ENCODE measurements around the gene UGT1A3.

UGT1A3 gene

DNA sequence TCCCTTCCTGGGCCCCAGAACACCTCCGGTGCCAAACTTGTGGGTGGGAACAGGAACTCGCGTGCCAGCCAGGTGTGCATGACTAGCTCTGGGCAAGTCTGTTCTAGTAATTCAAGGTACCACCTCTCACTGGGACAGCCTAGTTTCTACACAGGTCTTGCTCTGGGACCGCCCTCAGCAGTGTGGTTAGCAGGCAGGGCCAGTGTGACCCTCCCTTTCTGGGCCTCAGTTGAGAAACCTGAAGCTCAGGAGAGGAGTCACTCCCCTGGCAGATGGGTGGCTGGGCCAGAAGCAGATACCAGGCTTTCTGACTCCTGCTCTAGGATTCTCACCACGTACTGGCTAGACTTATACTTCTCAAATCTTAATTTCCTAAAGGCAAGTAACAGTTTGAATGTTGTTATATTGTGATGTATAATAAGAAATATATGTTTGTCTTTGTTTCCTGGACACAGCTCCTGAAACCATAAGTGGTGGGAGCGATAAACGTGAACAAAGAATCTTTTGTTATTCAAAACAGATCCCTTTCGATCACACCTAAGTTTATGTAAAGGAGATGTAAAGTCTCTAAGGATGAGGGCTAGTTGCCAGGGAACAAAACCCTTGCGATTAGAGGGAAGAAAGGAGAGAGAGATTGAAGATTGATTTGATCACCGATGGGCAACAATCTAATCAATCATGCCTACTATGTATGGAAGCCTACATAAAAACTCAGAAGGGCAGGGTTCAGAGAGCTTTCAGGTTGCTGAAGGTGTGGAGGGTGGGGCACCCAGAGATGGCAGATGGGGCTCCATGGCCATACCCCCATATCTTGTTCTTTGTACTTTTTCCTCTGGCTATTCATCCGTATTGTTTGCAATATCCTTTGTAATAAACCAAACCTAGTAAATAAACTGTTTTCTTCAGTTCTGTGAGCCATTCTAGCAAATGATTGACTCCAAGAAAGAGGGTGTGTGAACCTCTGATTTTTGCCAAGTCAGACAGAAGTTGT is 37.1 kb upstream of the UGT1A3 start:
- no peak overlapping the region for H3K27ac ChIP-seq

DNA sequence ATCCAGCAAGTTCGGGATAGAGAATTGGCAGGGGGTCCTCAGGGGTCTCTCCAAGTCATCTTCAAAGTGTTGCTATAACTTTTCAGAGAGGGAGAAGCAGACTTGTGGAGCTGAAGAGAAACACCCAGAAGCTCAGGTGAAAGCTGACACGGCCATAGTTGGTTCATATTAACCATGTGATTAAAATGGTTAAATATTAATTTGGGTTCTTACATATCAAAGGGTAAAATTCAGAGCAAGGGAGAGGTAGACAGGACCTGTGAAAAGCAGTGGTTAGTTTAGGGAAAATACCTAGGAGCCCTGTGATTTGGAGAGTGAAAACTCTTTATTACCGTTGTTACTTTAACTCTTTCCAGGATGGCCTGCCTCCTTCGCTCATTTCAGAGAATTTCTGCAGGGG is 36.2 kb upstream of the UGT1A3 start, which contains the start of gene UGT1A6:
UGT1A6 (plus strand) TSS at position 243 of the 400 bp plus-strand sequence; CDS start at position 358, 115 bp downstream.
- Histone ChIP-seq H3K27ac (no peak within 1 kb of the TSS), H3K27me3 (no peaks in the 10 kb centered on the region), H3K36me3 (no peaks in the 10 kb centered on the region), H3K4me3 (ENCODE audit: low read depth in 1 of 2, low read length in 1 of 2) (no peak within 1 kb of the TSS), H3K9me3 (no peaks in the 10 kb centered on the region), H3K4me1 (ENCODE audit: control insufficient read depth in 1 of 2, insufficient read depth in 1 of 2, low read depth in 1 of 2, low read length in 1 of 2) (no peaks in the 10 kb centered on the region)
- TF ChIP-seq, protein P1, sequence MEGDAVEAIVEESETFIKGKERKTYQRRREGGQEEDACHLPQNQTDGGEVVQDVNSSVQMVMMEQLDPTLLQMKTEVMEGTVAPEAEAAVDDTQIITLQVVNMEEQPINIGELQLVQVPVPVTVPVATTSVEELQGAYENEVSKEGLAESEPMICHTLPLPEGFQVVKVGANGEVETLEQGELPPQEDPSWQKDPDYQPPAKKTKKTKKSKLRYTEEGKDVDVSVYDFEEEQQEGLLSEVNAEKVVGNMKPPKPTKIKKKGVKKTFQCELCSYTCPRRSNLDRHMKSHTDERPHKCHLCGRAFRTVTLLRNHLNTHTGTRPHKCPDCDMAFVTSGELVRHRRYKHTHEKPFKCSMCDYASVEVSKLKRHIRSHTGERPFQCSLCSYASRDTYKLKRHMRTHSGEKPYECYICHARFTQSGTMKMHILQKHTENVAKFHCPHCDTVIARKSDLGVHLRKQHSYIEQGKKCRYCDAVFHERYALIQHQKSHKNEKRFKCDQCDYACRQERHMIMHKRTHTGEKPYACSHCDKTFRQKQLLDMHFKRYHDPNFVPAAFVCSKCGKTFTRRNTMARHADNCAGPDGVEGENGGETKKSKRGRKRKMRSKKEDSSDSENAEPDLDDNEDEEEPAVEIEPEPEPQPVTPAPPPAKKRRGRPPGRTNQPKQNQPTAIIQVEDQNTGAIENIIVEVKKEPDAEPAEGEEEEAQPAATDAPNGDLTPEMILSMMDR (IDR thresholded peaks at IDR 0.05): no peak

More for the DNA sequence above, 37.1 kb upstream of the UGT1A3 start:
- no peaks in the 10 kb centered on the region for H3K36me3 ChIP-seq
- H3K4me1 ChIP-seq (ENCODE audit: control insufficient read depth in 1 of 2, insufficient read depth in 1 of 2, low read depth in 1 of 2, low read length in 1 of 2): no peaks in the 10 kb centered on the region
- TF ChIP-seq, protein P1 (IDR thresholded peaks at IDR 0.05): no peak
- no peaks in the 10 kb centered on the region for H3K9me3 ChIP-seq
- peaks cover 1% of the 10 kb centered on the region for H3K27me3 ChIP-seq
- H3K4me3 ChIP-seq (ENCODE audit: low read depth in 1 of 2, low read length in 1 of 2): no peak overlapping the region

DNA sequence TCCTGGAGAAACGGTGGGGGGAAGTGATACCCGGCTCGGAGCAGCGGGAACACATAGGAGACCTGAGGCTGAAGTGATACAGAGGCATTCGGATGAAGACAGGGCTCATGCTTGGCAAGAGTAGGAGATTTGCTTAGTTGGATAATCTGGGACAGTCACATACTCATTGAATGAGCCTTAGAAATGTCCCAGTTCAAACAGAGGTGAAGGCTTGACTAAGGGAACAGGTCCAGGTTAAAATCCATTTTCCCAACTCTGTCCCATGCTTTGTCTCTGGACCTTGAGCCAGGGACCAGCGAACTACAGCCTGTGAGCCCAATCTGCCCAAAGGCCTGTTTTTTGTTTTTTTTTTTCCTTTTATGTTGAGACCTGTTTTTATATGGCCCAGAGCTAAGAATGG is 34.9 kb upstream of the UGT1A3 start:
- H3K4me3 ChIP-seq (ENCODE audit: low read depth in 1 of 2, low read length in 1 of 2): no peak overlapping the region
- H3K36me3 ChIP-seq: no peaks in the 10 kb centered on the region
- no peaks in the 10 kb centered on the region for H3K9me3 ChIP-seq
- no peak overlapping the region for H3K27ac ChIP-seq
- TF ChIP-seq, protein P1 (IDR thresholded peaks at IDR 0.05): no peak
- H3K4me1 ChIP-seq (ENCODE audit: control insufficient read depth in 1 of 2, insufficient read depth in 1 of 2, low read depth in 1 of 2, low read length in 1 of 2): no peaks in the 10 kb centered on the region
- no peaks in the 10 kb centered on the region for H3K27me3 ChIP-seq

DNA sequence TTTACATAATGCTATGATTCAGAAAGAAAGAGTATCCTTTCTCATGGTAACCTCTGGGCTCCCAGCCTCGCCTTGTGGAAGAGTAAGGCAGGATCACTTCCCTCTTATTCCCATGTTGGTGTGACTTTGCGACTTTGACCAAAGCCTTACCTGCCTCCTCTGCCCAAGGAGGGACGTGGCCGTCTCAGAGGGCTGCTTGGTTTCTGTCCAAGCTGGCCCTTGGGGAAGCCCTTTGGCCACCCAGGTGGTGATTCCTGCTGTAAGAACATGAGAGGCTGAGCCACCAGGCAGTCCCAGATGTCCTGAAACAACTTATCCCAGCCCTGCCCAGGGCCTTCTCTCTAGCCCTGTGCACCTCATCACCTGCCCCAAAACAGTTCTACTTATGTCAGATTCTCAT is 30.1 kb upstream of the UGT1A3 start:
- no peaks in the 10 kb centered on the region for H3K27me3 ChIP-seq
- H3K27ac ChIP-seq: no peak overlapping the region

DNA sequence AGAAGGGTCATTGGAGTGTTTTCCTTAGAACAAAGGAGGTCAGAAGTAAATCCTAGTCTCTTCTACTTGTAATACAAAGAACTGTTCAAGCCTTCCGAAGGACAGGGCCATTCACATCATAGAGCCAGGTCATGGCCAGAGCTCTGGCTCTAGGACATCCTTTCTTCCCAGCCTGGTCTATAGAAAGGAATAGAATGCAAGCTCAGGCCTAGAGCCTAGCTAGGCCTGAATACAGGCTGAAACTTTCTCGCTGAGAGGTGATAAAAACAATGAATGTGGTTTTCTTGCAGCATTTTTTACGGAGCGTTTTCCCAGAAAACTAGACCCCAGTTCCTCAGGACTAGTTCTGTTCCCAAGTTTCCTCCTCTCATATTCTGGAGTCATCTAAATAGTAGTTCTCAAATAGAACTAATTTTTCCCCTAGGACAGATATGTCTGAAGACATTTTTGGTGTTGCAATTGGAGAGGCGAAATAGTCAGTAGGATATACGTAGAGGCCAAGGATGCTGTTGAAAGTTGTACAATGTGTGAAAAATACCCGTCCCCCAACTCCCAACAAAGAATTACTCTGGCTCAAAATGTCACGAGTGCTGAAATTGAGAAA is 29.3 kb upstream of the UGT1A3 start:
- TF ChIP-seq, protein P1 (IDR thresholded peaks at IDR 0.05): no peak
- H3K9me3 ChIP-seq: no peaks in the 10 kb centered on the region
- no peak overlapping the region for H3K4me3 ChIP-seq (ENCODE audit: low read depth in 1 of 2, low read length in 1 of 2)
- no peak overlapping the region for H3K27ac ChIP-seq
- H3K4me1 ChIP-seq (ENCODE audit: control insufficient read depth in 1 of 2, insufficient read depth in 1 of 2, low read depth in 1 of 2, low read length in 1 of 2): no peaks in the 10 kb centered on the region
- no peaks in the 10 kb centered on the region for H3K36me3 ChIP-seq
- H3K27me3 ChIP-seq: no peaks in the 10 kb centered on the region

More for the DNA sequence above, 30.1 kb upstream of the UGT1A3 start:
- no peaks in the 10 kb centered on the region for H3K9me3 ChIP-seq
- H3K4me3 ChIP-seq (ENCODE audit: low read depth in 1 of 2, low read length in 1 of 2): no peak overlapping the region
- no peaks in the 10 kb centered on the region for H3K4me1 ChIP-seq (ENCODE audit: control insufficient read depth in 1 of 2, insufficient read depth in 1 of 2, low read depth in 1 of 2, low read length in 1 of 2)
- no peaks in the 10 kb centered on the region for H3K36me3 ChIP-seq
- TF ChIP-seq, protein P1 (IDR thresholded peaks at IDR 0.05): no peak

Measured in neutrophil (primary cell).